Measurements from ENCODE around the gene NFX1.

The NFX1 gene

DNA sequence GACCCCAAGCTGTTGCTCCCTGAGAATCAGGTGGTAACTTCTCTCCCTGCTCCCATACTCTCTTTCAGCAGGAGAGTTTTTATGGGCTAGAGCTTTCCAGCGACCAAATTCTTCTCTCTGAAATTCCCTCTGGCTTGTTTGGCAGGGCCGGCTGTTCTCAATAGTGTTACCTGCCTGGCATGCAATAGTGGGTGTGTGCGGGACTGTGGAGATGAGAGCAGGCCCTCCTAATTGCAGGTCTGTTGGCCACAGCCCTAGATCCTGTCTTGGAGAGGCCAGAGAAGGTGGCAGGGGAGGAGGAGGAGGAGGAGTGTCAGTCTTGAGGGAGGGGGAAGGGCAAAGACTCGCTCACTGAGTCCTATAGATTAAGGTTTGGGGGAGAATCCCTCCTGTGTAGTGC, 82.6 kb downstream of the NFX1 start:
- TF ChIP-seq, protein P1, sequence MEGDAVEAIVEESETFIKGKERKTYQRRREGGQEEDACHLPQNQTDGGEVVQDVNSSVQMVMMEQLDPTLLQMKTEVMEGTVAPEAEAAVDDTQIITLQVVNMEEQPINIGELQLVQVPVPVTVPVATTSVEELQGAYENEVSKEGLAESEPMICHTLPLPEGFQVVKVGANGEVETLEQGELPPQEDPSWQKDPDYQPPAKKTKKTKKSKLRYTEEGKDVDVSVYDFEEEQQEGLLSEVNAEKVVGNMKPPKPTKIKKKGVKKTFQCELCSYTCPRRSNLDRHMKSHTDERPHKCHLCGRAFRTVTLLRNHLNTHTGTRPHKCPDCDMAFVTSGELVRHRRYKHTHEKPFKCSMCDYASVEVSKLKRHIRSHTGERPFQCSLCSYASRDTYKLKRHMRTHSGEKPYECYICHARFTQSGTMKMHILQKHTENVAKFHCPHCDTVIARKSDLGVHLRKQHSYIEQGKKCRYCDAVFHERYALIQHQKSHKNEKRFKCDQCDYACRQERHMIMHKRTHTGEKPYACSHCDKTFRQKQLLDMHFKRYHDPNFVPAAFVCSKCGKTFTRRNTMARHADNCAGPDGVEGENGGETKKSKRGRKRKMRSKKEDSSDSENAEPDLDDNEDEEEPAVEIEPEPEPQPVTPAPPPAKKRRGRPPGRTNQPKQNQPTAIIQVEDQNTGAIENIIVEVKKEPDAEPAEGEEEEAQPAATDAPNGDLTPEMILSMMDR (IDR thresholded peaks at IDR 0.05; ENCODE audit: low read length, missing control alignments): no peak
- H3K4me3 ChIP-seq (replicated peaks; ENCODE audit: low read depth, low read length): no peak overlapping the region
- DNase-seq (ENCODE audit: low read depth): no peak

DNA sequence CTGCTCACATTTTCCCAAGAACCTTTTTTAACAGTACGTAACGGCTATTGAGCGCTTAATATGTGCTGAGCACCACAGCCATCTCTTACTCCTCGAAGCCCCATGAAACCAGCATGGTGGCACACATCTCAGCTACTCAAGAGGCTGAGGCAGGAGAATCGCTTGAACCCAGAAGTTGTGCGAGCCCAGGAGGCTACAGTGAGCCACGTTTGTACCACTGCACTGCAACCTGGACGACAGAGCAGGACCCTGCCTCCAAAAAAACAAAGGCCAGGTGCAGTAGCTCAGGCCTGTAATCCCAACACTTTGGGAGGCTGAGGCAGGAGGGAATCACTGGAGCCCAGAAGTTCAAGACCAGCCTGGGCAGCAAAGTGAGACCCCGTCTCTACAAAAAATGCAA, 83.9 kb downstream of the NFX1 start:
- DNase-seq (ENCODE audit: low read depth): no peak
- H3K4me3 ChIP-seq (replicated peaks; ENCODE audit: low read depth, low read length): no peak overlapping the region
- TF ChIP-seq, protein P1 (IDR thresholded peaks at IDR 0.05; ENCODE audit: low read length, missing control alignments): no peak

DNA sequence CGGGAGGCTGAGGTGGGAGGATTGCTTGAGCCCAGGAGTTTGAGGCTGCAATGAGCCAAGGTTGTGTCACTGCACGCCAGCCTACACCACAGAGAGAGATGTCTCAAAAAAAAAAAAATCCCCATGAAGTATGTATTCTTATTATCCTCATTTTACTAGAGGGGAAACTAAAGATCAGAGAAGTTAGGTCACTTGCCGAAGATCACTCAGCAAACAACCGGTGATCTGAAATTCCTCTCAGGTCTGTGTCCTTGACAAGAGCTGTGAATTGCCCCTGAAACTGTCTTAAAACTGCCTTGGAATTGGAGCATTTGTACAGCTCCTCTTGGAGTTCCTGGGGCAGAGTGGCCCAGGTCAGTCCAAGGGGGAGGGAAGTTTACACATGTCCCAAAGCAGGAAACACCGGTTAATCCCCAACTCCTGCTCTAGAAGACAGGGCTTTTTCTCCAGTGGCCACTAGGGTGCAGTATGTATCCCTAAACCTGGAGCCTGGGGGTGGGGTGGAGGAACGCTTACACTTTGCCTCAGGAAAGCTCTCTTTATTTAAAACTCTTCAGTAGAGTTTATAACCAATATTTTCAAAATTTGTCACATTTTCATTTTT, 84.4 kb downstream of the NFX1 start:
- DNase-seq (ENCODE audit: low read depth): peak; percentile 84
- no peak overlapping the region for H3K4me3 ChIP-seq (replicated peaks; ENCODE audit: low read depth, low read length)
- TF ChIP-seq, protein P1 (IDR thresholded peaks at IDR 0.05; ENCODE audit: low read length, missing control alignments): peak; percentile 91

DNA sequence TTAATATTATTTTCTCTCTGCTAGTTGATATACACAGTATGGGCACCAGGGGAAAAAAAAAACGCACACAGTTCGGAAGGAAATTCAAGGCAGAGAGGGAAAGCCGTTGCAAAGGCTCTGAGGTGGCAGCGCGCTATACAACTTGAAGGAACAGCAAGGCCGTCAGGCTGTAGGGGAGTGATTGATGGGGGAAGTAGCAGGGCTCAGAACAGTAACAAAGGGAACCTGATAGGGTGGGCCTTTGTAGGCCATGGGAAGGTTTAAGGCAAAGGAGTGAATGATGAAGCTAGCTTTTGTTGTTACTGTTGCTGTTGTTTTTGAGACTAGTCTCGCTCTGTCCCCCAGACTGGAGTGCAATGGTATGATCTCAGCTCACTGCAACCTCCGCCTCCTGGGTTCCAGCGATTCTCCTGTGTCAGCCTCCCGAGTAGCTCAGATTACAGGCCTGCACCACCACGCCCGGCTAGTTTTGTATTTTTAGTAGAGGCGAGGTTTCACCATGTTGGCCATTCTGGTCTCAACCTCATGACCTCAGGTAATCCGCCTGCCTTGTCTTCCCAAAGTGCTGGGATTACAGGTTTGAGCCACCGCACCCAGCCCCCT, 85.0 kb downstream of the NFX1 start:
- H3K4me3 ChIP-seq (replicated peaks; ENCODE audit: low read depth, low read length): no peak overlapping the region
- TF ChIP-seq, protein P1 (IDR thresholded peaks at IDR 0.05; ENCODE audit: low read length, missing control alignments): no peak
- no peak for DNase-seq (ENCODE audit: low read depth)

DNA sequence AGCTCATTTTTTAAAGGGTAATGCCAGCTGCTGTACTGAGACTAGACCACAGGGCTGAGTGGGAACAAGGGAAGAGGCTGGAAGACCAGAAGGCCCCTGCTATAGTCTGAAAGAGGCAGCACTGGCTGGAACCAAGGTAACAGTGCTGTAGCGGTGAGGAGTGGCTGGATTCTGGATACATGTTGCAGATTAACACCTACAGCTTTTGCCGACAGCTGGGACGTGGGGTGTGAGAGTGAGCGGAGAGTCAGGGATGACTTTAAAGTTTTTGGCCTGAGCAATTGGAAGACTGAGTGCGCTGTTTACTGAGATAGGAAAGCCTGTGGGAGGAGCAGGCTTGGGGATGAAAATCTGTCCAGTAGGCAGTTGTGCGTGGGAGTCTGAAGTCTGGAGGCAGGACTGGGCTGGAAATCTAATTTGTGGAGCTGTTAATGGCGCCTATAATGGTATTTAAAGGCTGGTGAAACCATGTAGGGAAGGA, 85.6 kb downstream of the NFX1 start:
- DNase-seq (ENCODE audit: low read depth): peak; percentile 59
- no peak overlapping the region for H3K4me3 ChIP-seq (replicated peaks; ENCODE audit: low read depth, low read length)
- TF ChIP-seq, protein P1 (IDR thresholded peaks at IDR 0.05; ENCODE audit: low read length, missing control alignments): no peak

DNA sequence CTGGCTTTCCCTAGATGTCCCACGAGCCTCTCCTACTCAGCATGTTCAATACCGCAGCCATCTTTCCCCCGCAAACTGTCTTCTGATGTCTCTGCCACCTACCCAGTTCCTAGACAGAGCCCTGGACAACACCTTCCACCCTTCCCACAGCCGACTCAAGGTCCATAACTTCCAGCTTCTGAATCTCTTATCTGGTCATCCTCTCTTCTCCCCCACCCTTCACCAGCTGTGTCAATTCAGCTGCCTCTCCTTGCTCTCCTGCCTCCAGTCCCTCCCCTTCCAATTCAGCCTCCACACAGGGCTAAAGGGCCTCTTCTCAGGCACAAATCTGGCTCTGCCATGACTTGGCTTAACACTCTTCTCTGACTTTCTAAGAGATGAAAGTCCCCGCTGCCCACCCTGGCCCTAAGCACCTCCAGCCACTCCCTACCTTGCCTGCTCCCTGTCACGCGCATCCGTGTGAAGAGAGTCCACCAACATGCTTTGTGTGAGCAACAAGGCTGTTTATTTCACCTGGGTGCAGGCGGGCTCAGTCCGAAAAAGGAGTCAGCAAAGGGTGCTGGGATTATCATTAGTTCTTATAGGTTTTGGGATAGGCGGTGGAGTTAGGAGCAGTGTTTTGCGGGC, 86.9 kb downstream of the NFX1 start:
- TF ChIP-seq, protein P1 (IDR thresholded peaks at IDR 0.05; ENCODE audit: low read length, missing control alignments): no peak
- no peak for DNase-seq (ENCODE audit: low read depth)
- no peak overlapping the region for H3K4me3 ChIP-seq (replicated peaks; ENCODE audit: low read depth, low read length)

Measured in fibroblast of pulmonary artery (primary cell).